HCT116 (cell line): ENCODE data around the gene ATG16L2. TPM values are rescaled to one million over a fixed set of nuclear protein-coding genes. Genes with fewer than 3 reads are reported as not detected.
"Not testable (repeated sequence)": the region's sequence is repeated elsewhere in the genome, so short reads cannot be mapped to it uniquely, and the experiment has no call there.

Source experiments
- ATAC-seq: fragments of 200-7000 bp; cut with Tn5 transposase; 2 replicates; pipeline ENCODE4 v1.9.1; 2020; ENCODE audit warnings: mild to moderate bottlenecking, moderate library complexity
- BruUV-seq: library from RNA; stranded (reverse); fragments of 400-500 nt; replicated peaks from 2 replicates; lab custom pipeline; 2021; lab: Mats Ljungman, UMichigan
- CTCF ChIA-PET: fragments of 300-600 bp; sonication (Branson Sonifier 250); formaldehyde crosslinking; loops from one replicate; lab custom pipeline; 2021; ENCODE audit warnings: antibody characterized with exemption; lab: Charles Lee
- POLR2A ChIA-PET: fragments of 300-600, 350-600 bp; sonication (Branson Sonifier 250); formaldehyde crosslinking; loops from one replicate; lab custom pipeline; 2021; ENCODE audit warnings: antibody characterized with exemption; lab: Charles Lee
- RAD21 ChIA-PET, 2 experiments: fragments of 300-600 bp; sonication (Branson Sonifier 250); formaldehyde crosslinking; loops; one replicate each; lab custom pipeline; 2023; ENCODE audit warnings: low total read pairs in 2 of 2; ENCODE audit not compliant: uncharacterized antibody in 2 of 2, unreplicated experiment in 2 of 2, low non-redundant PET in 1 of 2; lab: Charles Lee
- DNase-seq: peaks from one replicate; pipeline ENCODE4 v3.0.0-alpha.2; 2010; ENCODE audit warnings: low read depth, low spot score
- H2AFZ ChIP-seq: fragments of 200-600 bp; shearing (Covaris generic), sonication (generic); 2 replicates; pipeline ENCODE4 v1.6.1; 2017; ENCODE audit warnings: low read depth, mixed run types, mixed read lengths, antibody characterized with exemption, low read length; ENCODE audit not compliant: poor library complexity, severe bottlenecking
- H3K27ac ChIP-seq: 2 replicates; pipeline ENCODE4 v1.5.1; 2012; ENCODE audit warnings: low read depth, low read length
- H3K27me3 ChIP-seq: fragments of 200-600 bp; sonication (generic); 2 replicates; pipeline ENCODE4 v1.6.1; 2016; ENCODE audit warnings: mixed run types, low read length, mixed read lengths; ENCODE audit not compliant: insufficient read depth
- H3K36me3 ChIP-seq, 2 experiments: fragments of 200-500 bp in 1 of 2; fragments of 200-600 bp in 1 of 2; sonication (Bioruptor generic) in 1 of 2; sonication (generic) in 1 of 2; 2 replicates each; pipeline versions ENCODE4 v1.5.1 to v1.6.1; 2014 to 2016; ENCODE audit warnings: low read length in 2 of 2, inconsistent platforms in 1 of 2, mixed read lengths in 1 of 2, mixed run types in 1 of 2; ENCODE audit not compliant: insufficient read depth in 2 of 2, control insufficient read depth in 1 of 2
- H3K4me1 ChIP-seq, 2 experiments: fragments of 200-600 bp in 1 of 2; sonication (generic) in 1 of 2; 2 replicates each; pipeline versions ENCODE4 v1.5.1 to v1.6.1; 2012 to 2017; ENCODE audit warnings: low read length in 2 of 2, inconsistent platforms in 1 of 2, mild to moderate bottlenecking in 1 of 2, mixed read lengths in 1 of 2, mixed run types in 1 of 2, moderate library complexity in 1 of 2; ENCODE audit not compliant: insufficient read depth in 2 of 2, control insufficient read depth in 1 of 2
- H3K4me2 ChIP-seq: fragments of 200-600 bp; sonication (generic); 2 replicates; pipeline ENCODE4 v1.6.1; 2017; ENCODE audit warnings: mixed run types, low read length, mixed read lengths
- H3K4me3 ChIP-seq, 2 experiments: fragments of 200-600 bp in 1 of 2; sonication (generic) in 1 of 2; replicated peaks in 1 of 2; 2 replicates each; pipeline ENCODE4 v1.5.1; 2011 to 2016; ENCODE audit warnings: low read length in 2 of 2, control low read depth in 1 of 2, low read depth in 1 of 2, mild to moderate bottlenecking in 1 of 2, mixed read lengths in 1 of 2, mixed run types in 1 of 2
- H3K79me2 ChIP-seq: fragments of 200-600 bp; sonication (generic); 2 replicates; pipeline ENCODE4 v1.6.1; 2017; ENCODE audit warnings: mild to moderate bottlenecking, mixed run types, low read length, moderate library complexity, mixed read lengths; ENCODE audit not compliant: insufficient read depth
- H3K9ac ChIP-seq: fragments of 200-600 bp; sonication (generic); 2 replicates; pipeline ENCODE4 v1.6.1; 2016; ENCODE audit warnings: low read length, mixed read lengths
- H3K9me2 ChIP-seq: fragments of 200-600 bp; sonication (generic), shearing (Covaris generic); 2 replicates; pipeline ENCODE4 v1.6.1; 2017; ENCODE audit warnings: mixed run types, mild to moderate bottlenecking, moderate library complexity; ENCODE audit not compliant: insufficient read depth
- H3K9me3 ChIP-seq, 2 experiments: fragments of 200-500 bp in 1 of 2; fragments of 200-600 bp in 1 of 2; sonication (Bioruptor generic) in 1 of 2; sonication (generic) in 1 of 2; 2 replicates each; pipeline ENCODE4 v1.6.1; 2014 to 2017; ENCODE audit warnings: low read length in 2 of 2, mixed read lengths in 2 of 2, inconsistent platforms in 1 of 2, low read depth in 1 of 2, mild to moderate bottlenecking in 1 of 2, mixed run types in 1 of 2, moderate library complexity in 1 of 2; ENCODE audit not compliant: control insufficient read depth in 1 of 2, insufficient read depth in 1 of 2
- H4K20me1 ChIP-seq: fragments of 200-600 bp; sonication (generic), shearing (Covaris generic); 2 replicates; pipeline ENCODE4 v1.6.1; 2017; ENCODE audit warnings: mixed run types, mild to moderate bottlenecking, moderate library complexity; ENCODE audit not compliant: insufficient read depth
- CEBPB ChIP-seq: IDR thresholded peaks from 2 replicates; pipeline ENCODE4 v1.6.1; 2012; ENCODE audit warnings: low read depth
- CTCF ChIP-seq, 3 experiments: fragments of 200-600 bp in 1 of 3; sonication (generic) in 1 of 3; IDR thresholded peaks in 2 of 3; conservative IDR thresholded peaks in 1 of 3; 2 replicates each; pipeline ENCODE4 v1.5.1; 2012 to 2017; ENCODE audit warnings: low read depth in 2 of 3, low read length in 2 of 3, antibody characterized with exemption in 1 of 3, borderline replicate concordance in 1 of 3, control low read depth in 1 of 3, mild to moderate bottlenecking in 1 of 3, mixed read lengths in 1 of 3, mixed run types in 1 of 3, moderate library complexity in 1 of 3; ENCODE audit not compliant: insufficient read depth in 1 of 3
- RAD21 ChIP-seq: IDR thresholded peaks from 2 replicates; pipeline ENCODE4 v1.6.1; 2012; ENCODE audit warnings: low read depth, mild to moderate bottlenecking
- SIN3A ChIP-seq: IDR thresholded peaks from 2 replicates; pipeline ENCODE4 v1.6.1; 2012; ENCODE audit warnings: low read depth
- SP1 ChIP-seq: IDR thresholded peaks from 2 replicates; pipeline ENCODE4 v1.6.1; 2012; ENCODE audit warnings: low read depth
- SRF ChIP-seq: IDR thresholded peaks from 2 replicates; pipeline ENCODE4 v1.6.1; 2012; ENCODE audit warnings: low read depth
- TCF7L2 ChIP-seq: IDR thresholded peaks from 2 replicates; pipeline ENCODE4 v1.7.0; 2011; ENCODE audit warnings: borderline replicate concordance, inconsistent platforms; ENCODE audit not compliant: insufficient read depth, insufficient read length; ENCODE audit errors: extremely low read depth
- YY1 ChIP-seq: IDR thresholded peaks from 2 replicates; pipeline ENCODE4 v1.6.1; 2011; ENCODE audit warnings: low read length, low read depth, moderate library complexity, mild to moderate bottlenecking; ENCODE audit not compliant: insufficient replicate concordance; ENCODE audit errors: extremely low read depth
- intact Hi-C: fragments of 100-400 bp; cut with micrococcal nuclease; formaldehyde crosslinking; loops from 2 replicates; pipeline ENCODE4 v1.10.0; 2022
- total RNA-seq: library from RNA; stranded (reverse); gene quantifications from one replicate; pipeline ENCODE4 v1.2.1, GENCODE V29; 2021; ENCODE audit not compliant: unreplicated experiment

The ATG16L2 gene
- total RNA-seq, 1 experiment from 2014 or later, result 15.2 TPM

- Histone ChIP-seq H3K36me3 (no peaks in the 10 kb centered on the region), H3K79me2 (no peaks in the 10 kb centered on the region), H3K9me2 (no peaks in the 10 kb centered on the region), H3K9ac (no peak overlapping the region), H3K27me3 (no peaks in the 10 kb centered on the region), H3K27ac (no peak overlapping the region), H2AFZ (no peak overlapping the region), H3K4me2 (no peak overlapping the region), H3K4me1 (no peaks in the 10 kb centered on the region), H4K20me1 (no peaks in the 10 kb centered on the region), H3K4me3 (no peak overlapping the region), H3K9me3 (no peaks in the 10 kb centered on the region)
- CTCF ChIA-PET, result no interaction called here
- intact Hi-C loops, result no loop called here
- RAD21 ChIA-PET, result no interaction called here
- TF ChIP-seq CTCF (IDR thresholded peaks at IDR 0.05 in 2 of 3, conservative IDR thresholded peaks at IDR 0.05 in 1 of 3; ENCODE audit: borderline replicate concordance in 1 of 3, insufficient read depth in 1 of 3, low read depth in 2 of 3, low read length in 2 of 3) (no peak), YY1 (no peak), TCF7L2 (no peak), SIN3A (no peak), SRF (no peak), SP1 (no peak), CEBPB (no peak), RAD21 (no peak)
- BruUV-seq, result no TSS peak
- no peak for ATAC-seq
- POLR2A ChIA-PET, result no interaction called here
- DNase-seq, result no peak
These were observed 42.5 kb downstream of the ATG16L2 start for GRCh38 chr11:72856551-72857345.

DNA sequence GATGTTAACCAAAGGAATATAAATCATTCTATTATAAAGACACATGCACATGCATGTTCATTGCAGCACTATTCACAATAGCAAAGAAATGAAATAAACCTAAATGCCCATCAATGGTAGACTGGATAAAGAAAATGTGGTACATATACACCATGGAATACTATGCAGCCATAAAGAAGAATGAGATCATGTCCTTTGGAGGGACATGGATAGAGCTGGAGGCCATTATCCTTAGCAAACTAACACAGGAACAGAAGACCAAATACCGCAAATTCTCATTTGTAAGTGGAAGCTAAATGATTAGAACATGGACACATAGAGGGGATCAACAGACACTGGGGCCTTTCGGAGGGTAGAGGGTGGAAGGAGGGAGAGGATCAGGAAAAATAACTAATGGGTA lies 44.1 kb downstream of the ATG16L2 start:
- DNase-seq, RAD21 ChIA-PET, H3K9me3 ChIP-seq, H3K27me3 ChIP-seq, H3K79me2 ChIP-seq, POLR2A ChIA-PET, H2AFZ ChIP-seq, H4K20me1 ChIP-seq, BruUV-seq, H3K9ac ChIP-seq, H3K36me3 ChIP-seq, ATAC-seq, H3K9me2 ChIP-seq, H3K4me3 ChIP-seq, intact Hi-C loops, H3K4me1 ChIP-seq, H3K27ac ChIP-seq, H3K4me2 ChIP-seq, CTCF ChIA-PET: not testable (repeated sequence)
